Measurements from ENCODE around the gene NDEL1.

The NDEL1 gene

DNA sequence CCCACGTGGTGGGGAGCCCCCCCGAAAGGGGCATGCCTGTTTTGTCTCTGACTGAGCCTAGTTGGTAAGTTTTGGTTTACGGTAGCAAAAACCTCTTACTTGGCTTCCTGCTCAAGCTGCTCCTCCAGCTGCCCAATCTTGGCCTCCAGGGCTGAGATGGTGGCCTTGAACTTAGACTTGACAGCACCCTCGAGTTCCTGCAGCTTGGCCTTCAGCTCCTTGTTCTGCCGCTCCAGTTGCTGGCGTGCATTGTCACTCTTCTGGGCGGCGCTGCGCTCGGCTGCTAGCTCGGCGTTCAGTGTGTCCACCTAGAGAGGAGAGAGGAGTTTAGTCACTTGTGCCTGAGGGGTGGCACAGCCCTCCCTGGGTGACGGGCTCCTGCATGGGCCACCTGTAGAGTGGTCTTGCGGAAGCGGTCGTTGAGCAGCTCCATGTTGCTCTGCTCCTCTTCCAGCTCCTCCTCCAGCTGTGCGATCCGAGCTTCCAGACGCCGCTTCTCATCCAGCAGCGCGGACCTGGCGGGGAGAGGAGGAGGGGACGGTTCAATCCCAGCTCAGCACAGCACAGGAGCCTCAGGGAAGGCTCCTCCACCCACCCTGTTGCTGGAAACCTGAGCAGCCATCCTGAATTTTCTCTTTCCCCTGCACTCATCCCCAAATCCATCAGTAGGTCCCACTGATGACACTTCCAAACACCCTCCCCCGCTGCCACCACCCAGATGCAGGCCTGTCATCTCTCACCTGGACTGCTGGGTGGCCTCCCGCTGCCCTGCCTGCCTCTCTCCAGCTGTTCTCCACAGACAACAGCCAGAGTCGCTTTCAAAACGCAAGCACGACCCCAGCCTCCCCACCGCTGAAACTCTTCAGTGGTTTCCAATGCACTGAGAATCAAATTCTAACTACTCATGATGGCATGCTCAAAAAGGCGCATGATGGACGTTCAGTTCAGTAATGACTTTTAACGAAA, 44.6 kb downstream of the NDEL1 start:
- DNase-seq: no peak

GRCh38 chr17:8481089-8481488, 45.4 kb downstream of the NDEL1 start:
- DNase-seq: no peak

DNA sequence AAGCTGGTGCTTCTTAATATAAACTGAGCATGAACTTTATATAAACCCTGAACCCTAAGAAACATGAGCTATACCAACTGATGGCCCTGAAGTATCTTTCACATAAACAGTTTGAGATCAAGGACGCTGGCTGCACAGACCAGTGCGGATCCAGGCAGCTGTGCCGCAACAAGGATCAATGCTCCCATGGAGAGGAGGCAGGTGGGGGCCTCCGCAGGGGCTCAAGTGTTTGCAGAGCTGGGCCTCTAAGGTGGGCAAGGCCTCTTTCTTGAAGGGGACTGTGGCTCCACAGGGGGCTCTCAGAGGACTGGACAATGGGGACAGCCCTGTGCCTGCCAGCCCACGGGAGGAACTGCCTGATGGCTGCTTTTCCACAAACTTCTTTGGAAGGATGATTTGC, 46.0 kb downstream of the NDEL1 start:
- no peak for DNase-seq

- no peak for DNase-seq
Measured at GRCh38 chr17:8482546-8482945, 46.9 kb downstream of the NDEL1 start.

- no peak for DNase-seq
Measured at GRCh38 chr17:8484465-8484864, 48.8 kb downstream of the NDEL1 start.

GRCh38 chr17:8485491-8485890, 49.8 kb downstream of the NDEL1 start:
- no peak for DNase-seq

DNA sequence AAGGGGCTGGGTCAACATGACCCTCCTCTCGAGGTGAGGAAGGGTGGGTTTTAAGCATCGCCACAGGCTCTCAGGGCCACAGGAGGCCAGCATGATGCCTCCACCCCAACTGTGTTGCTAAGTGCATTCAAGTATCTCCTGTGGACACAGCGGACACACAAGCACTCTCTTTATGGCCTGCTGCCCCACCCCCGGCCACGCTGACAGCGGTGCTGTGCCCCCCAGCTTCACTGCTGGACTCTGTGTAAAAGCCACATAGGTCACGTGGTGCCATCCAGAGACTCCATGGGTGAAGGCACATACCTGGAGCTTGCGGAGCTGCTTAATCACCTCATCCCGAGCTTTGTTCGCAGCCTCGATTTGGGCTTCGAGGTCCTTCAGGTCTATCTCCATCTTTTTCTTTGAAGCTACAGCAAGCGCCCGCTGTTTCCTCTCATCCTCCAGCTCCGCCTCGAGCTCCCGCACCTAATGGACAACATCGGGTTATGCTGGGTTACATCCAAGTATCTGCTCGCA, 51.5 kb downstream of the NDEL1 start:
- DNase-seq: no peak

- DNase-seq: no peak
Measured at GRCh38 chr17:8487743-8488142, 52.1 kb downstream of the NDEL1 start.

DNA sequence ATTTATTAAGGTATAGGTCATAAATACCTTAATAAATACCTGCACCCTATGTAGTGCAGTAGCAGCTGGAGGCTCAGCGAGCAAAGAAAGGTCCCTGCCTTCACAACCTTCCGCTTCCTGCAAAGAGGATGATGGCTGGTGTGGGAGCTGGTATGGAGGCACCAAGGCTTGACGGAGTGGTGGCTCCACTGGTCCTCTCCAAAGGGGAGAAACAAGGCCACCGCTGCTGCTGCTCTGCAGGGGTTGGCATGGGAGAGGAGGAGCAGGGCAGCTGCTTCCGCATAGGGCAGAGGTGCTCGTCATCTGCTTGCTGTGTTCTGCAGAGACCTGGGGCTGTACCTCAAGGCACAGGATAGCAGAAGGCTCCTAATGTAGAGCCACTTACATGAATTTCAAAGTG, 52.8 kb downstream of the NDEL1 start:
- DNase-seq: no peak

GRCh38 chr17:8488901-8489300, 53.2 kb downstream of the NDEL1 start:
- DNase-seq: no peak

GRCh38 chr17:8489841-8490240, 54.2 kb downstream of the NDEL1 start:
- no peak for DNase-seq

GRCh38 chr17:8490256-8491023, 54.8 kb downstream of the NDEL1 start:
- no peak for DNase-seq

DNA sequence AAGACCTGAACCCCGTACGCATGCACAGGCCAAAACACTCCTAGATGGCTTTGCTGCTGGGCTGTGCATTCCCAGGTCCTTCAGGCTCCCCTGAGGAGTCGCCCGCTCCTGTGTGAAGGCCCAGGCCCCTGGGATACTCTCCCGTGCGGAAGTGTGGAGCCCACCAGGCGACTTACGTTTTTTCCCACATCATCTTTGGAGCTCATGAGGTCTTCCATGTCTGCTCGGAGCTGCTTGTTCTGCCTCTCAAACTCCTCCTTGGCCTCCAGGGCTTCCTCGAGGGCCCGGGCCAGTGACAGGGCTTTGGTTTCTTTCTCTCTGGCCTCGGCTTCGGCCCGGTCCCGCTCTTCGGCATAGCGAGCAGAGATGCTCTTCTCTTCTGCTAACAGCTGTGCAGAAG, 56.4 kb downstream of the NDEL1 start:
- DNase-seq: no peak

GRCh38 chr17:8494021-8494420, 58.3 kb downstream of the NDEL1 start:
- no peak for DNase-seq

DNA sequence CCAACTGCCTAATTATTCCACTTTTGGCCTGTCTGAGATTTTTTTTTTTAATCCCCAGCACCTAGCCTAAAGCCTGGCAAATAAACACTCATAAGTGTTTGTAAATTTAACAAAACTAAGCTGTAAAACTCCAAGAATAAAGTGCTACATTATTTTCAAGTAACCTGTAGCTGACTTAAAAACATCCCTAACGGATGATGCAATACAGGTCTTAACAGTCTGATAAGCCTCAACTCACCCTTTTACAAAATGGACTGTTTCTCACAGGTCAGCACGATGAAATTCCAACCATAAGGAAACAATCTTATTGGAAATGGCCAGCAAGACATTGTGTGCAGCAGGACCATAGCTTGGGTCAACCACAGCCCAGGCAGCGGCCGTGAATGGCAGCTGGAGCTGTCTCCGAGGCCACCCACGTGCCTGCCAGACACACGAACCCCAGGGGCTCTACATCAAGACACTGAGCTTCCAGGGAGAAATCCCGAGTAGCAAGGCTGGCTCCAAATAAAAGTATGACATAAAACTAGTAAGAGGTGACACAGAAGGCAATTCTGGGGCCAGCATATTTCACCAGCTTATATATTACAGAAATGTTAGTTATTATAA, 58.9 kb downstream of the NDEL1 start:
- no peak for DNase-seq

- DNase-seq: no peak
Measured at GRCh38 chr17:8496081-8496480, 60.4 kb downstream of the NDEL1 start.

- no peak for DNase-seq
Measured at GRCh38 chr17:8499171-8499570, 63.5 kb downstream of the NDEL1 start.

GRCh38 chr17:8499614-8500013, 63.9 kb downstream of the NDEL1 start:
- DNase-seq: no peak

DNA sequence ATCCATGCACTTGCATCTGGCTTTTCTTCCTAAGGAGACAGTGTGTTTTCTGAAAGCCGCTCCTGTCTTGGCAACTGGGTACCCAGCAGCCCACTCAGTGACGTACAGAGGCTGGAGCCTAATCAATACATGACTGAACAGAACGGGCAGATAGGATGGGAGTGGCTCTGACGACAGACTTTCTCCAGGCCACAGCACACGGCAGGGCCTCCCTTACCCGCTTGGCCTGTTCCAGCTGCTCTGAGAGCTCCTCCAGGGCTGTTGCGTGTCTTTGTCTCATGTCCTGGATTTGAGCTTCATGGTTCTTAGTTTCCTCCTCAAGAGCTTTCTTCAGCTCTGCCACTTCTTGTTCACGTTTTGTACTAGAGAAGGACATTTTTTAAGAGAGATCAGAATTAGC, 64.9 kb downstream of the NDEL1 start:
- DNase-seq: no peak

DNA sequence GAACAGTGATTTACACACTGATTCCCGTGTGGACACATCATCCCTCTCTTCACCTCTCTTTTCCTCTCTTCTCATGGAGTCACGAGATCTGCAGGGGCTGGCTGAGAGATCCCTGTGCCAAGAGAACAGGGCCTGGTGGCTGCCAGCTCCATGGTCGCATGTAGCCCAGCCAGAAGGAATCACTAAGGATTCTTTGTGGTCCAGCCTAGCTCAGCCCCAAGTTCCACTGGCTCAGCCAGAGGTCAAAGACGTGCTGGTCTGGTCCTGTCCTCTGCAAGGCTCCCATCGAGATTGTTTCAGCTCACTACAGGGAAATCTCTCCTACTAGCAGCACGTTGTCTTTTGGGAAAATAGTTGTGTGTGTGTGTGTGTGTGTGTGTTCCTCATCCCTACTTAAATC, 66.4 kb downstream of the NDEL1 start:
- DNase-seq: no peak

DNA sequence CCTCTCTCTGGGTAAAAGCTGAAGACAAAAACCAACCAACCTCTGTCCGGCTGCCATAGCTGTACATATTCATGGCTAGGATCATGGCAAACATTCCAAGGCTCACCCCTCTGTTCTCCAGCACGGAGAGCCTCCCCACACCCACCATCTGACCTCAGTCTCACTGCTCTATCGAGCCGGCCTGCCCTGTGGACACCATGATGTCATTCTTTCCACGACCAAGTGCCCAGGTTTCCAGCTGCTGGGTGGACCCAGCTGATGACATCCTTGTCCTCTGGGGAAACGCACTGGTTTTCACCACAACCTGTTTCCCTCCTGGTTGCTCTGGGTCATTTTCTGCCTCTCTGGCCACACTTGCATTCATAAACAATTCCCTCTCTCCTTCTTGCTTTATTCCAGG, 67.7 kb downstream of the NDEL1 start:
- no peak for DNase-seq

DNA sequence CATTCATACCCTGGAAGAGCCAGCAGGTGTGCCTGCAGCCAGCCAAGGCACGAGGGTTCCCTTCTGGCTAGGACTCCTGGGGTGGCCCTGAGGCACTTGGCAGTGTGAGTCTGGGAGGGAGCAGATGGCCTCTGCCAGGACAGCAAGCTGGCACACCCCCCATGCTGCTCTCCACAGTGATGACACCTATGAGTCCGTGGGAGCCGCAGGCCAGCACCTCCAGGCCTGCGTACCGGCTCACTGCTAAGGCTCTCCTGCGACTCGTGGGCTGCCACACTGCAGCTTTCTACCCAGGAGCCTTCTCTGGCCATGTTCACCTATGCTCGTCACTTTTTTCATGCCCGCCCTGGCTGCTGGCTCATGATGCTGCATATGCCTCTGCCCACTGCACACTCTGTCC, 68.1 kb downstream of the NDEL1 start:
- no peak for DNase-seq

GRCh38 chr17:8504460-8505207, 69.0 kb downstream of the NDEL1 start:
- DNase-seq: no peak
